ENCODE measurements around the gene STUB1.
"Not testable (repeated sequence)": the region's sequence is repeated elsewhere in the genome, so short reads cannot be mapped to it uniquely, and the experiment has no call there.

The STUB1 gene

GRCh38 chr16:680967-681745 lies 946 bp downstream of the STUB1 start:
- DNase-seq, result no peak

DNA sequence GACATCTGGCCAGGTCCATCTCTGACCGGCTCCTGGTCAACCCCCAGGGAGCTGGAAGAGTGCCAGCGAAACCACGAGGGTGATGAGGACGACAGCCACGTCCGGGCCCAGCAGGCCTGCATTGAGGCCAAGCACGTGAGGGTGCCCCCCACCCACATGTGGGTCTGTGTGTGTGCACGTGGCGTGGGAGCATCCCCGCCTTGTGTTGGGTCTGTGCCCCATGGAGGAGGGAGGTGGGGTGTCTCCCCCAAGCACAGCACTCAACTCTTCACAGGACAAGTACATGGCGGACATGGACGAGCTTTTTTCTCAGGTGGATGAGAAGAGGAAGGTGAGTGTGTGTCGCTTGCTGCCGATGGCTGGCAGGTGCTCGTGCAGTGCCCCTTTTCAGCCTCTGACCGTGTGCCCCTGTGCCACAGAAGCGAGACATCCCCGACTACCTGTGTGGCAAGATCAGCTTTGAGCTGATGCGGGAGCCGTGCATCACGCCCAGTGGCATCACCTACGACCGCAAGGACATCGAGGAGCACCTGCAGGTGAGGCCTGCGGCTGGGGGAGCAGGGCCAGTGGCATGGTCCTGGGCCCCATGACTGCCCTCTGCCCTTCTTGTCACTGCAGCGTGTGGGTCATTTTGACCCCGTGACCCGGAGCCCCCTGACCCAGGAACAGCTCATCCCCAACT lies 1.7 kb downstream of the STUB1 start:
- no peak for DNase-seq

- no peak for DNase-seq
Measured at GRCh38 chr16:682493-683395, 2.5 kb downstream of the STUB1 start.

DNA sequence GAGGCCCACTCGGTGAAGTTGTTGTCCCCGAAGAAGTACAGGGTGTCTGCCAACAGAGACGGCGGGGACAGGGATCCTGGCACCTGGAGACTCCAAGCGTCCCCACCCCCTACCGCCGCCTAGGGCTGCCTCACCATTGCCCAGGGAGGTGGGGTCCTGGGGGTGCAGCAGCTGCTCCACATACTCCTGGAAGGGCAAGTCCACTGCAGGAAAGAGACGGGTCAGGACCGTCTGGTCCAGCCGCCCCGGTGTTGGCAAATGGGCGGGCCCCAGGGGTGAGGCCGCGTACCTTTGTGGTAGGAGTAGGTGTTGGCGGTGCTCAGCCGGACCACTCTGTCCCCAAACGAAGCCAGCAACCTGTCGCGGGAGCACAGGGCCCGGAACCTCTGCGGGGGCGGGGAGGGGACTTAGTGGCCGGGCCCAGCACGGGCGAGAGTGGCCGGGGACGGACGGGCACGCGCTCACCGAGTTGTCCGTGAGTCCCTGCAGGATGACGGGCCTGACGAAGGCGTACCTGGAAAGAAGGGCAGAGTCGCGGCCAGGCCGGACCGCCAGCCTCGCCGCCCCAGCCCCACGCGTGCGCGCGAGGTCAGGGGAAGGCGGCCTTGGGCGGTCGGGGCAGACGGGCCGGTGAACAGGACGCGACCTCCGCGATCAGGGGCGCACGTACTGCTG lies 3.3 kb downstream of the STUB1 start:
- DNase-seq, result no peak

DNA sequence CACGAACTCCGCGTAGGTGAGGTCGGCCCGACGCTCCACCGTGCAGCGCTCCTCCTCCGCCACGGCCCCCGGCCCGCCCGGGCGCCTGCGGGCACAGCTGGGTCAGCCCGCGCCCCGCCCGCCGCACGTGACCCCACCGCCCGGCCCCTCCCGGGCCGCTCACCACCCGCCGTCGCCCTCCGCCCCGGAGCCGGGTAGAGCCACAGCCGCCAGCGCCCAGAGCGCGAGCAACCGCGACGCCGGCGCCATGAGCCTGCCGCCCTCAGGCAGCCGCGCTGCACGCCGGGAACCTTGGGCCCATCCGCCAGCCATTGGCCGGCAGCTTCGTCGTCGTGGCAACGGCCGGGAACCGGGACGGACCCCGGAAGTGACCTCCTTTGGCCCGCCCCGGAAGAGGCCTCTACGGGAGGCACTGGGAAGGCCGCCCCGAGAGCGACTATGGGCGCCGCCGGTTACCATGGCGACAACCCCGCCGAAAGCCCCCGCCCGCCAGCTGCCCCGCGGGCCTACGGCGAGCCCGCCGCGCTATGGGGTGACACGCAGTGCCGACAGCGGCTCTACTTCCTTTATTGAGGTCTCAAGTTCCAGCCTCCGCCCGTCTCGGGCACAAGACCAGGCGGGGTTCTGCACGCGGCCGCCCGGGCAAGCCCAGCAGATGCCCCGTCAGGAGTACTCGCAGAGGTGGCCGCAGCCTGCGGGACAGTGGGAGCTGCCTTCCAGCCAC lies 4.0 kb downstream of the STUB1 start, which contains the start of gene JMJD8:
TSS of gene JMJD8 (minus strand) at position 264 of the 724 bp plus-strand sequence. CDS start at position 249, 15 bp downstream.
- DNase-seq, result peak; percentile 96

GRCh38 chr16:684961-685696 lies 4.9 kb downstream of the STUB1 start:
- DNase-seq, result peak; percentile 86

DNA sequence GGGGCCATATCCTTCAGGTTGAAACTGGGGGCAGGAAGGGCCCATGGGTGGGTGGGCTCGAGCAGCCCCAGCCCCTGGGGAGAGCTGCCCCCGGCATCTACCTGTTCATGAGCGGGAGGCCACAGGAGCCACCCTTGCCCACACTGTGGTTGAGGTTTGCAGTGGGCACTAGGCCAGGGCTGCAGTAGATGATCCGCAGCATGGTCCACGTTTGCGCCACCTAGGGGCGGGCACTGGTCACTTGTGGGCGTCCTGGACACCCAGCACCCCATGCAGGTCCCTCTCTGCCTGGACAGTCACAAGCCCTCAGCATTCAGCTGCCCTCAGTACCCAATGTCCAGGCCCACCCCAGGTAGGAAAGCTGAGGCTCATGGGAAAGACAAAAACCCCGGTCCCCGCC lies 5.8 kb downstream of the STUB1 start:
- peak; percentile 49 for DNase-seq

DNA sequence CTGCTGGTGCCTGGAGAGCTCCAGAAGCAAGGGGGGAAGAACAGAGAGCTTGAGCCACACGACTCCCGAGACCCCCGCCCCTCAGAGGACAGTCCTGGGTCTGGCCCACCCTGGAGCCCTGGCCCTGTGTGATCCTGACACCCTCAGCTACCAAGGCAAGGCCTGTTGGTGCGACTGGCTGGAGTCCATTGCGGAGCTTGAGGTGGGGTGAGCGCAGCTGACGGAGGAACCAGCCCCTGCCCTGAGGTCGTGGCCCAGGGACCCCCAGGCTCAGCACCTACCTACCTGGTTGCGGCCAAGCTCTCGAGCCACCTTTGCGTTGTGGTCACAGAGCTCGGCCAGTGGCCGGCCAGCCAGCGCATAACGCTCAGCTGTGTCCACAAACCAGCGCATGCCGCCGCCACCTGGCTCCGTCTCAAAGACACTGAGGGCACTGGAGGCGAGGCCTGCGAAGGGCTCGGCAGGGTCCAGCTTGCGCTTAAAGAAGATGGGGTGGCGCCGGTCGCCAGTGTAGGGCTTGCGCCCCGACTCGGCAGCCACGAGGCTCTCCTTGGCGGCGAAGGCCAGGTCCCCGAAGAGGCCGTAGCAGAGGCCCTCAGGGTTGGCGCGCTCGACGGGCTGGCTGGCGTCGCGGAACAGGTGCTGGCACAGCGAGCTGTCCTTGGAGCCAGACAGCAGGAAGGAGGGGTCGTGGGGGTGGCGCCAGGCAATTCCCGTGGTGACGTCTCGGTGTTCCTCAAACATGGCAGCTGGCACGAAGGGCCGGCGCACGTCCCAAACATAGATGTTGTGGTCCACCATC lies 6.5 kb downstream of the STUB1 start:
- DNase-seq, result no peak

GRCh38 chr16:687499-687898 lies 7.3 kb downstream of the STUB1 start:
- DNase-seq, result no peak

- DNase-seq, result no peak
Measured at GRCh38 chr16:689175-689897, 9.1 kb downstream of the STUB1 start.

GRCh38 chr16:691242-691641 lies 11.0 kb downstream of the STUB1 start:
- DNase-seq, result not testable (repeated sequence)

- no peak for DNase-seq
Measured at GRCh38 chr16:692356-693108, 12.3 kb downstream of the STUB1 start.

DNA sequence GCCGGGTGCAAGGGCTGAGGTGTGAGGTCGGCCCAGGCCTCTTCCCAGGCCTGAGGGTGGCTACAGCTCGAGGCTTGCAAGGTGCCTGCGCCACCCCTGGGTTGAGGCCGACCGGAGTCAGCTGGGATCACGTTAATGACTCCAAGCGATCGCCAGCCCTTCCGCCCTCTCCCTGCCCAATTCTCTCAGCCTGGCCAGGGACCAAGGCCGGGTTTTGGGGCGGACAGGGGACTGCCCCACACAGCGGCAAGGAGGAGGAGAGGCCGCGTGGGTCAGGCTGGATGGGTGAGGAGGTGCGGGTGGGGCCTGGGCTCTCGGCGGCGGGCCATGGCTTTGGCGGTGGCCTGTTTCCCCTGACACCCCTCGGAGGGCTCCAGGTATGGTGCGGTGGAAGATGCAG lies 13.2 kb downstream of the STUB1 start:
- no peak for DNase-seq

- DNase-seq, result no peak
Measured at GRCh38 chr16:693766-694165, 13.6 kb downstream of the STUB1 start.

GRCh38 chr16:694187-694862 lies 14.1 kb downstream of the STUB1 start:
- DNase-seq, result no peak

DNA sequence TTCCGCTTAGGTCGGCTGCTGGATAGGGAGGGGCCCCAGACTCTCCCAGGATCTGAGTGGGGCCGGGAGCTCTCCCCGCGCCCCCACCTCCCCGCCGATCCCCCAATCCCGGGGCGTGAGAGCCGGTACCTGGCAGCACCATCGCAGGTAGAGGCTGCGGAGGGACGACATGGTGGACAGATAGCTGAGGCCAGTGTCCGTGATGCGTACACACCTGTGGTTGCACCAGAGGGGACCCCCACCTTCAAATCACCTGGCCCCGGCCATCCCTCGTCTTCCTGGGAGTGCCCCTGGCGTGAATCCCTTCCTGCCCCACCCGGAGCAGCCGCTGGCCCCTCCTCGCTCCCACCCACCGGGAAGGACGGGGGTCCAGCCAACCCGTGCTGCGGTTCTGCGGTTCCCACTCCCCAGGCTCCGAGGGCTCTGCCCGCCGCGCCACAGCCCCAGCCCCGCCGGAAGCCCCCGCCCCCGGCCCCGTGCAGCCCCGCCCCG lies 14.7 kb downstream of the STUB1 start:
- no peak for DNase-seq

GRCh38 chr16:695355-696089 lies 15.3 kb downstream of the STUB1 start:
- DNase-seq, result peak; percentile 95

Measured in DMS153 (cell line).